ENCODE measurements around the gene PTCH1.

The PTCH1 gene

GRCh38 chr9:95431286-95431685 lies 85.5 kb downstream of the PTCH1 start:
- TF ChIP-seq, protein P1, sequence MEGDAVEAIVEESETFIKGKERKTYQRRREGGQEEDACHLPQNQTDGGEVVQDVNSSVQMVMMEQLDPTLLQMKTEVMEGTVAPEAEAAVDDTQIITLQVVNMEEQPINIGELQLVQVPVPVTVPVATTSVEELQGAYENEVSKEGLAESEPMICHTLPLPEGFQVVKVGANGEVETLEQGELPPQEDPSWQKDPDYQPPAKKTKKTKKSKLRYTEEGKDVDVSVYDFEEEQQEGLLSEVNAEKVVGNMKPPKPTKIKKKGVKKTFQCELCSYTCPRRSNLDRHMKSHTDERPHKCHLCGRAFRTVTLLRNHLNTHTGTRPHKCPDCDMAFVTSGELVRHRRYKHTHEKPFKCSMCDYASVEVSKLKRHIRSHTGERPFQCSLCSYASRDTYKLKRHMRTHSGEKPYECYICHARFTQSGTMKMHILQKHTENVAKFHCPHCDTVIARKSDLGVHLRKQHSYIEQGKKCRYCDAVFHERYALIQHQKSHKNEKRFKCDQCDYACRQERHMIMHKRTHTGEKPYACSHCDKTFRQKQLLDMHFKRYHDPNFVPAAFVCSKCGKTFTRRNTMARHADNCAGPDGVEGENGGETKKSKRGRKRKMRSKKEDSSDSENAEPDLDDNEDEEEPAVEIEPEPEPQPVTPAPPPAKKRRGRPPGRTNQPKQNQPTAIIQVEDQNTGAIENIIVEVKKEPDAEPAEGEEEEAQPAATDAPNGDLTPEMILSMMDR (IDR thresholded peaks at IDR 0.05; ENCODE audit: low read depth, low read length): no peak

GRCh38 chr9:95429948-95430620 lies 86.7 kb downstream of the PTCH1 start:
- no peak for DNase-seq (ENCODE audit: low read depth in 2 of 2)
- TF ChIP-seq, protein P1 (IDR thresholded peaks at IDR 0.05; ENCODE audit: low read depth, low read length): no peak
- H3K4me3 ChIP-seq (replicated peaks in 1 of 2; ENCODE audit: low read depth in 2 of 2, low read length in 2 of 2): no peak overlapping the region

More at GRCh38 chr9:95431286-95431685, 85.5 kb downstream of the PTCH1 start:
- no peak overlapping the region for H3K4me3 ChIP-seq (replicated peaks in 1 of 2; ENCODE audit: low read depth in 2 of 2, low read length in 2 of 2)
- DNase-seq (ENCODE audit: low read depth in 2 of 2): no peak

GRCh38 chr9:95429096-95429495 lies 87.7 kb downstream of the PTCH1 start:
- TF ChIP-seq, protein P1 (IDR thresholded peaks at IDR 0.05; ENCODE audit: low read depth, low read length): no peak
- peak in 1 of 2 donors; percentile 77 for DNase-seq (ENCODE audit: low read depth in 2 of 2)
- no peak overlapping the region for H3K4me3 ChIP-seq (replicated peaks in 1 of 2; ENCODE audit: low read depth in 2 of 2, low read length in 2 of 2)

- peak in 1 of 2 donors; percentile 70 for DNase-seq (ENCODE audit: low read depth in 2 of 2)
- peak overlapping the region; percentile 2 to 42 for H3K4me3 ChIP-seq (replicated peaks in 1 of 2; ENCODE audit: low read depth in 2 of 2, low read length in 2 of 2)
- TF ChIP-seq, protein P1 (IDR thresholded peaks at IDR 0.05; ENCODE audit: low read depth, low read length): no peak
These were observed 90.7 kb downstream of the PTCH1 start for GRCh38 chr9:95425910-95426551.

GRCh38 chr9:95422650-95423049 lies 94.1 kb downstream of the PTCH1 start:
- H3K4me3 ChIP-seq (replicated peaks in 1 of 2; ENCODE audit: low read depth in 2 of 2, low read length in 2 of 2): no peak overlapping the region
- no peak for DNase-seq (ENCODE audit: low read depth in 2 of 2)
- TF ChIP-seq, protein P1 (IDR thresholded peaks at IDR 0.05; ENCODE audit: low read depth, low read length): no peak

GRCh38 chr9:95420518-95420917 lies 96.3 kb downstream of the PTCH1 start:
- TF ChIP-seq, protein P1 (IDR thresholded peaks at IDR 0.05; ENCODE audit: low read depth, low read length): no peak
- no peak overlapping the region for H3K4me3 ChIP-seq (replicated peaks in 1 of 2; ENCODE audit: low read depth in 2 of 2, low read length in 2 of 2)
- no peak for DNase-seq (ENCODE audit: low read depth in 2 of 2)
